Thyroid gland (tissue), 4 donors: ENCODE measurements around the gene MESD. TPM values are rescaled to one million over a fixed set of nuclear protein-coding genes. Genes with fewer than 3 reads are reported as not detected.

Experiments
- DNase-seq, 2 donors: peaks; one replicate each; pipeline ENCODE4 v3.0.0-alpha.2; 2019
- H3K27ac ChIP-seq, 3 donors: fragments of 200-600 bp; sonication (generic); 1 replicate in 2 of 3; 2 replicates in 1 of 3; pipeline ENCODE4 v1.5.1; 2016 to 2019; ENCODE audit warnings: mild to moderate bottlenecking in 1 of 3, moderate library complexity in 1 of 3
- H3K27me3 ChIP-seq: fragments of 200-600 bp; sonication (generic); one replicate; pipeline ENCODE4 v1.5.1; 2019
- H3K36me3 ChIP-seq, 2 donors: fragments of 200-600 bp; sonication (generic); one replicate each; pipeline ENCODE4 v1.5.1; 2016 to 2019
- H3K4me1 ChIP-seq, 2 donors: fragments of 200-600 bp; sonication (generic); one replicate each; pipeline ENCODE4 v1.5.1; 2017 to 2019
- H3K4me3 ChIP-seq, 3 donors: fragments of 200-600 bp; sonication (generic); replicated peaks in 1 of 3; 1 replicate in 2 of 3; 2 replicates in 1 of 3; pipeline ENCODE4 v1.5.1; 2016; ENCODE audit warnings: mild to moderate bottlenecking in 1 of 3
- H3K9me3 ChIP-seq: fragments of 200-600 bp; sonication (generic); one replicate; pipeline ENCODE4 v1.5.1; 2017
- POLR2A ChIP-seq, 2 donors: fragments of 450-650 bp; IDR thresholded peaks; one replicate each; pipeline ENCODE4 v1.6.1; 2017; ENCODE audit warnings: antibody characterized with exemption in 2 of 2, mild to moderate bottlenecking in 2 of 2, moderate library complexity in 1 of 2
- WGBS, 2 donors: methylation state at CpG; one replicate each; pipeline ENCODE4 v1.1.5; 2017; 5-methylcytosine and 5-hydroxymethylcytosine counted together
- intact Hi-C: fragments of 100-400 bp; cut with DNase I; formaldehyde crosslinking; loops from one replicate; pipeline ENCODE4 v1.15.1; 2023
- total RNA-seq, 4 donors: library from RNA; depleted of rRNA; stranded (reverse); fragments of >200 nt; gene quantifications; one replicate each; pipeline ENCODE4 v1.2.3, GENCODE V29; 2016
- TF ChIP-seq, protein P1 (sequence below), 6 experiments: fragments of 200-600 bp in 3 of 6; fragments of 450-650 bp in 3 of 6; sonication (generic) in 3 of 6; IDR thresholded peaks; one replicate each; pipeline ENCODE4 v1.5.1; 2016 to 2019; ENCODE audit warnings: antibody characterized with exemption in 6 of 6, mild to moderate bottlenecking in 2 of 6, inconsistent platforms in 1 of 6, moderate library complexity in 1 of 6

Gene MESD
- total RNA-seq, 4 donors from 2014 or later: 53.7 to 74.6 (median 70.9) TPM

DNA sequence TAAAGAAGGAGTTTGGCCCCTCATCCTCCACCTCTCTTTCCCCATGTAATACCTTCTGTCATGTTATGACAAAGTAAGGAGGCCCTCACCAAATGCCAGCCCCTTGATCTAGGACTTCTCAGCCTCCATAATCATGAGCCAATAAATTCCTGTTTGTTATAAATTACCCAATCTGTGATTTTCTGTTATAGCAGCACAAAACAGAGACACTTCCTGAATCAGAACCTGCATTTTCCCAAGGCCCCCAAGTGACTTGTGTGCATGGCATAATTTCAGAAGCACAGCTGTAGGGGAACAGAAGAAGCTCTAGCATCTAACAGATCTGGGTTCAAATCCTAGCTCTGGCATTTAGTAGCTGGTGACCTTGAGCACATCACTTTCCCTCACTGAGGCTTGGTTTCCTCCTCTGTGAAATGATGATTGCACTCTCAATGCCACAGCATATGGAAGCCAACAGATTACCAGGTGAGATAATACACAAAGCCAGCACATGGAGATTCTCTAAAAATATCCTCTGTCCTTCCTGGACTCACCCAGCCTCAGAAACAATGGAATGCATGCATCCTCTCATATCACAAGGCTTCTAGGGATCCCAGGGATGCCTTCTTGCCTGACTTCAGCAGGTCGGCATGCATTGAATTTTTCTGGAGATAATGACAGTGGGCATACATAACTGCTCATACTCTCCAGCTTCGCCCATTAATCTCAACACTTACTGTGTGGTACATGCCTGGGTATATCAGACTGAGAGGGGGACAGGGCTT lies 37.4 kb upstream of the MESD start:
- intact Hi-C loops: no loop called here
- Histone ChIP-seq H3K27ac (no peak overlapping the region), H3K27me3 (no peaks in the 10 kb centered on the region), H3K9me3 (no peaks in the 10 kb centered on the region), H3K36me3 (no peaks in the 10 kb centered on the region), H3K4me1 (peaks cover 0 to 9% of the 10 kb centered on the region in 2 donors), H3K4me3 (no peak overlapping the region)
- 89 to 92% methylated on average over 2 of the region's 2 CpGs for WGBS, 2 donors
- TF ChIP-seq POLR2A (IDR thresholded peaks at IDR 0.05): no peak
- TF ChIP-seq, protein P1, sequence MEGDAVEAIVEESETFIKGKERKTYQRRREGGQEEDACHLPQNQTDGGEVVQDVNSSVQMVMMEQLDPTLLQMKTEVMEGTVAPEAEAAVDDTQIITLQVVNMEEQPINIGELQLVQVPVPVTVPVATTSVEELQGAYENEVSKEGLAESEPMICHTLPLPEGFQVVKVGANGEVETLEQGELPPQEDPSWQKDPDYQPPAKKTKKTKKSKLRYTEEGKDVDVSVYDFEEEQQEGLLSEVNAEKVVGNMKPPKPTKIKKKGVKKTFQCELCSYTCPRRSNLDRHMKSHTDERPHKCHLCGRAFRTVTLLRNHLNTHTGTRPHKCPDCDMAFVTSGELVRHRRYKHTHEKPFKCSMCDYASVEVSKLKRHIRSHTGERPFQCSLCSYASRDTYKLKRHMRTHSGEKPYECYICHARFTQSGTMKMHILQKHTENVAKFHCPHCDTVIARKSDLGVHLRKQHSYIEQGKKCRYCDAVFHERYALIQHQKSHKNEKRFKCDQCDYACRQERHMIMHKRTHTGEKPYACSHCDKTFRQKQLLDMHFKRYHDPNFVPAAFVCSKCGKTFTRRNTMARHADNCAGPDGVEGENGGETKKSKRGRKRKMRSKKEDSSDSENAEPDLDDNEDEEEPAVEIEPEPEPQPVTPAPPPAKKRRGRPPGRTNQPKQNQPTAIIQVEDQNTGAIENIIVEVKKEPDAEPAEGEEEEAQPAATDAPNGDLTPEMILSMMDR (IDR thresholded peaks at IDR 0.05): no peak
- no peak for DNase-seq

DNA sequence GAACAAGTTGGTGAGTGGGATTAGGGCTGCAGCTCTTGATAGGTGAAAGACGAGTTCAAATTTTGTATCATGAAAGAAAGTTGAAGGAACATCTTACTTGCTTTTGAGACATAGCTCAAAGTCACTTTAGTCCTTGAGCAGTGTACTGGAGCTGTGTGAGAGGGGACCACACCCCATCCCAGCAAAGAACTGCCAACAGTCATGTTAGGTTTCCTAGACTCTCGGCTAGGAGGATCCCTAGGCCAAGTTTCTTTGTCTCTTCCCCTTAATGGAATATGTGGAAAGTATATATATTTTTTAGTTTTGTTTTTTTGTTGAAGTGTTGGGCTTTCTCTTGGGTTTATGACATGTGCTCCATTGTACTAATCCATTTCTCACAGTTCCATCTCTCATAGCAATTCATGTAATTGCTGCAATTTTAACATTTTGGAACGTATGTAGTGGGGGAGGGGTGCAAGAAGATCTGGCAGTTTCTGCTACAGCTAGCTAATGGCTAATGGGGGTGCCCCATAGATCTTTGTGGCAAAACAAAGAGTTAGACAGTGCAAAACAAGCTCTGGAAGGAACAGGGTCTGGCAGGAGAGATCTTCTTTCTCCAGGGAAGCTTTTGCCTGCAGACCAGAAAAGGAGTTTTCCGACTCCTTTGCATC lies 36.2 kb upstream of the MESD start:
- Histone ChIP-seq H3K9me3 (no peaks in the 10 kb centered on the region), H3K27me3 (no peaks in the 10 kb centered on the region), H3K36me3 (no peaks in the 10 kb centered on the region), H3K4me1 (peaks cover 0 to 9% of the 10 kb centered on the region in 2 donors), H3K4me3 (no peak overlapping the region), H3K27ac (no peak overlapping the region)
- TF ChIP-seq, protein P1 (IDR thresholded peaks at IDR 0.05): no peak
- no peak for TF ChIP-seq POLR2A (IDR thresholded peaks at IDR 0.05)
- 86 to 88% methylated on average over 4 of the region's 4 CpGs for WGBS, 2 donors
- DNase-seq: no peak
- intact Hi-C loops: no loop called here

DNA sequence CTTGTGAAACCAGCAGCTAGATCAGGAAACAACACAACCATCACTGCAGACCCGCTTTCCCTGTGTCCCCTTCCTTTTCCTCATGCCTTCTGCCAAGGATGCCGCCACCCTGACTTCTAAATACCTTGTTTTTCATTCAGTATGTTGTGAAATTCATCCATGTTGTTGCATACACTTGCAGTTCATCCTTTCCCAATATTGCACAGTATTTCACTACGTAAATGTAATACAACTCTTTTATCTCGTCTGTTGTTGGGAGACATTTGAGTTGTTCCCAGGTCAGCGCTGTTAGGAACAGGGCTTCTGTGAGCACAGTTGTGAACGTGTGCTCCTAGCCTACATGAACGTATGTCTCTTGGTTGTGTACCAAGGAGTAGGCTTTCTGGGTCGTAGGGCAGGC lies 35.3 kb upstream of the MESD start:
- TF ChIP-seq, protein P1 (IDR thresholded peaks at IDR 0.05): no peak
- no peak for TF ChIP-seq POLR2A (IDR thresholded peaks at IDR 0.05)
- peaks cover 0 to 9% of the 10 kb centered on the region in 2 donors for H3K4me1 ChIP-seq
- DNase-seq: no peak
- no peaks in the 10 kb centered on the region for H3K36me3 ChIP-seq
- H3K27ac ChIP-seq: no peak overlapping the region
- no peaks in the 10 kb centered on the region for H3K27me3 ChIP-seq
- intact Hi-C loops: no loop called here
- H3K4me3 ChIP-seq: no peak overlapping the region
- no peaks in the 10 kb centered on the region for H3K9me3 ChIP-seq
- 93 to 96% methylated on average over 8 of the region's 8 CpGs for WGBS, 2 donors

DNA sequence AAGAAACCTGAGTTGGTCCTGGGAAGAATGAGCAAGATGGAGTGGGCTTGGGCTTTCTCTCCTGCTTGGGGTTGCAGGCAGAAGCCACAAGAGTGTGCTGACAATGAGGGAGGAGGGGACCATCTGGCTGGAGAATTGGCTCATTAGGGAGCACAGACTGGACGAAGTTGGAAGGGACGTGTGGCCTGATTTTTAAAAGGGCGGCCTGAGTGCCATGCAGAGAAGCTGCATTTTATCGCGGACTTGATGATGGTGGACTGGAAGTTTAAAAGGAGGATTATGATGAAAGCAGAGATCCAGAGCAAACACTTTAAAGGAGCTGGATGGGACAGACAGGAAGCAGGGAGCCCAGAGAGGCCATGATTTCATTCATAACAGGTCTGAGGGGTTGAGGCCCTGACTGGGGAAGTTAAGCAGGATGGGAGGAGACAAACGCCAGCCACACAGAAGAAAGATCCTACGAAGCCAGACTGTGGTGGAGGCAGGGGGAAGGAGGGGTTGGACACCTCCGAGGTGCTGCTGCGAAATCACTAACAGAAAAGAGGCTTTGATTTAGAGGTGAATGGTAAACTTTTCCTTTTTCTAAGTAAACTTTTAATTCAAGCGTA lies 34.8 kb upstream of the MESD start:
- H3K27ac ChIP-seq: peak overlapping the region in 2 of 3 donors; percentile 45 to 47
- H3K27me3 ChIP-seq: no peaks in the 10 kb centered on the region
- H3K4me1 ChIP-seq: peaks cover 0 to 9% of the 10 kb centered on the region in 2 donors
- WGBS, 2 donors: 76 to 85% methylated on average over 10 of the region's 10 CpGs
- H3K9me3 ChIP-seq: no peaks in the 10 kb centered on the region
- intact Hi-C loops: no loop called here
- H3K4me3 ChIP-seq: no peak overlapping the region
- no peak for DNase-seq
- no peak for TF ChIP-seq POLR2A (IDR thresholded peaks at IDR 0.05)
- TF ChIP-seq, protein P1 (IDR thresholded peaks at IDR 0.05): no peak
- H3K36me3 ChIP-seq: no peaks in the 10 kb centered on the region
